Activated CD4-positive, CD25-positive, alpha-beta regulatory T cell treated with anti-CD3 and anti-CD28 coated beads, Interleukin-2, amount 50 U/mL, for 16 hours (primary cell): ENCODE measurements around the gene KLHL29.

ENCODE experiments used
- DNase-seq: peaks from one replicate; pipeline ENCODE4 v3.0.0-alpha.2; 2020; ENCODE audit warnings: low read depth, low spot score

The KLHL29 gene

GRCh38 chr2:23592898-23593751 lies 208.1 kb downstream of the KLHL29 start:
- DNase-seq = no peak

DNA sequence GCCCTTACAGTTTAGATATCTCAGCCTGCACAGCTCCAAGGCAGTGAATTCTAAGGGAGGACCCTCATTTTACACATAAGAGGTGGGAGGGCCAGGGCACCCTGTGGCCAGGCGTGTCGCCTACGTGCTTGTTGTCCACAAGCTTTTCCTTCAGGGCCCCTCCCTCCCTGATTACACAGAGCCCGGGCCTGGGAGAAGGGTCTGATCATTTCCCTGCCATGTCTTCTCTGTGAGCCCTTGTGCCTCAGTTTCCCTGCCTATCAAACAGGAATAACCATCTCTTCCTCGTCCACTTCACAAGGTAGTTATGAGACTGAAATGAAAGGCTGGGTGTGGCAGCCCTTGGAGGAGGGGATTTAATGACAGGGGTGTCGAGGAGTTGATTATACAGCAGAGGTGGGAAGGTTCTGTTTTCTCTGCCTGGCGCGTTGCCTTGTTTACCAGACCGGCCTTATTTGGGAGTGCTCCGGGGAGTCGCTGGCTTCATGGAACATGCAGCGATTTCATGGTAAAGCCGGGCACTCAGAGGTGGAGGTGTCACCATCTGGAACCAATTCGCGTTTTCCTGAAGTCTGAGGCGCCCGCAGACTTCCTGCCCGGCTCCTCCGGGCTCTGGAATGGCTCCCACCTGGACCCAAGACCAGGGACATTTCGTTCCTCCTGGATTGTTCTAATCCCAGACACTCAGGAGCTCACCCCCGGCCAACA lies 208.9 kb downstream of the KLHL29 start:
- no peak for DNase-seq

DNA sequence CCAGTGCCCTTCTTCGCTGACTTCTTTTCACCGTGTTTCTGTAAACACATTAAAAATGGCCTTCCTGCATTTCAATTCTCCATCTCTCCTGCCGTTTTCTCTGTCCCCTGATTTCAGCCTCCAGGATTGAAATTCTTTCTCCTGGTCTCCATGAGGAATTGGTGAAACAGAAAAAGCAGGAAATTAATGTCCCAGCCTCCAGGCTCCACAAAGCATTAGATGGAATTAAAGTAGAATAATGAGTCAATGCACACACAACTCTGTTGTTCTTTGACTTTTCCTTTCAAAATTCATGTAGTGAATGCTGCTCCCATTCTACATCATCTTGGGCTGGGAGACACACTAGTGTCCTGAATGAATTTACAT lies 209.5 kb downstream of the KLHL29 start:
- DNase-seq = no peak

GRCh38 chr2:23595021-23595420 lies 210.0 kb downstream of the KLHL29 start:
- DNase-seq = no peak

- no peak for DNase-seq
These were observed 210.7 kb downstream of the KLHL29 start for GRCh38 chr2:23595601-23596251.

DNA sequence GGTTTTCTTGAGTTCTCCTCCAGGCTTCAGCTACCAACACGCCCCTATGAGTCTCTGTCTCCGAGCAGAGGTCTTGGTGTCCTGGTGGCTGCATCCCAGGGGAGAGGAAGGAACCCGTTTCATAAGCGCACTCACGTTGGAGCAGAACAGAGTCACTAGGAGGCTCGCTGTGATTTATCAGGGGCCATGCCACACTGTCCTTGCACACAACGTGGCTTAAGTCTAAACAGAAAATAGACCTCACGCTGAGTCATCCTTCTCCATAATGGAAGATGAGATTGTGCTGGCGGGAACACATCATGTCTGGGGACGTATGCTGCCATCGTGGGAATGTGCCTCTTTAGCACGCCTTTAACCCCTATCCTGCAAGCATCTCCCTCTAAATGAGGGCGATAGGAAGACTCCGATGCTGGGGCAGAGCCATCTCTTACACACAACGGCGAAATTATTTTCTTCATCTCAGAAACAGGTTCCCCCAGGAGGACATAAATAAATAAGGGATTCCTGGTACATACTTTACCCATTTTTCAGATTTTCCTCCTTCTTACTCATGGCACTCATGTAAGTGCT lies 211.4 kb downstream of the KLHL29 start:
- DNase-seq = no peak

DNA sequence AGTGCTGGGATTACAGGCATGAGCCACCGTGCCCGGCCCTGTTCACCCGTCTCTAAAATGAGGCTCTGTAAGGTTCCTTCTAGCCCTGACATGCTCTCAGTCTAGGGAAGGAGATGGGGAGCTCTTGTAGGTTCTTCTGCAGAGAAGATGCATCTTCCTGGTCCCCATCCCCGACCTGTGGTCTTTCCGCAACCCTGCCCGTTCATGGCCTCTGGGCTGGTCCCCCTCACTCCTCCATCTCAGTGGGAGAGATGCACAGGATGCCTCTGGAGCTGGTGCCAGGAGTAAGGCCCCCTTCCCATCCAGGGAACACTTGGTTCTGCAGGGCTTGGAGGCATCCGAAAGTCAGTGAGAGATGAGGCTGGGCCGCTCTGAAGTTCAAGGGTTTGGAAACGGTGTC lies 212.7 kb downstream of the KLHL29 start:
- DNase-seq = no peak

GRCh38 chr2:23599006-23599405 lies 214.0 kb downstream of the KLHL29 start:
- DNase-seq = no peak

- no peak for DNase-seq
These were observed 214.7 kb downstream of the KLHL29 start for GRCh38 chr2:23599667-23600066.

GRCh38 chr2:23600346-23600745 lies 215.4 kb downstream of the KLHL29 start:
- no peak for DNase-seq

DNA sequence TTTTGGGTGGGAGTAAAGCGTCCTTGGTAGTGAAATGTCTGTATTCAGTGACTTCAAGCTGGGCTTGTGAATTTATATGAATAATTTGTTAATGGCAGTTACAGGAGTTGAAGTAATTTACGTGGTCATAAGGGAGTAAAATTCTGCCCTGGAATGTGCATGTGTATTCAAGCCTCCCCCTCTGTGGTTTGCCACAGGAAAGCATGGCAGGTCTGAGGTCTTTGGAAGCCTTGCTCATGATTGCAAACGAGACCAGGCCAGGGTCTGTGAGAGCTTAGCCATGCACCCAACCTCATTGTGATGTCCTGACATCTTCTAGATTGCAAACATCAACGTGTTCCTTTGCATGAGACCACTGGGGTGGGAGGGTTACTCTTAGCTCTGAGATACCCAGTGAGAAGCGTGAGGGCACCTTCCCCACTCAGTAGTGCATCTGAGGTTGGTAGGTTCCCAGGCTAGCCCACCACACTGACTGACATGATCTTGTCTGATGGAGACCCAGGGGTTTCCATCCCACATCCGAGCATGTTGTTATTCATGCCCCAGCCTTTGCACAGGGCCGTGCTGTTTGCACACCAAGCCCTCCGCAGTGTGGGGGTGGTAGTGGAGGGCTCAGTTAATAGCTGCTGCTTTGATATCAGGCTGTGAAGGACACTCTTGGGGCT lies 216.5 kb downstream of the KLHL29 start:
- DNase-seq = no peak

DNA sequence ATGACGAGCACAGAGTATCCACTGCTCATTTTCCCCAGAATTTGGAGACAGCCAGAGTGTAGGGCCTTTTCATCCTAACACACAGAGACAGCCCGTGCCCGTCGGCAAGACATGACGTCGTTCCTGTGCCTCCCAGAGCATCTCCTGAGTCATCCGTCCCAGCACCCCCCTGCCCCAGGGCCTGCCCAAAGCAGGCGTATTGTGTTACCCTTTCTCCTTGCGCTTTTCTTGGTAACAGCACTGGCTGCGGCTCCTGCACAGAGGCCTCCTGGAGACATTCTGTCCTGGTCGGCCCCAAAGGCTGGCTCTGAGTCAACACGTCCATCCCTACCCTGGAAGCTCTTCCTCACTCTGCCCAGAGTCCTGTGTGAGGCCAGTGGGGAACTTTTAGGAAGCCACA lies 217.1 kb downstream of the KLHL29 start:
- no peak for DNase-seq

- no peak for DNase-seq
These were observed 218.2 kb downstream of the KLHL29 start for GRCh38 chr2:23603156-23603555.

DNA sequence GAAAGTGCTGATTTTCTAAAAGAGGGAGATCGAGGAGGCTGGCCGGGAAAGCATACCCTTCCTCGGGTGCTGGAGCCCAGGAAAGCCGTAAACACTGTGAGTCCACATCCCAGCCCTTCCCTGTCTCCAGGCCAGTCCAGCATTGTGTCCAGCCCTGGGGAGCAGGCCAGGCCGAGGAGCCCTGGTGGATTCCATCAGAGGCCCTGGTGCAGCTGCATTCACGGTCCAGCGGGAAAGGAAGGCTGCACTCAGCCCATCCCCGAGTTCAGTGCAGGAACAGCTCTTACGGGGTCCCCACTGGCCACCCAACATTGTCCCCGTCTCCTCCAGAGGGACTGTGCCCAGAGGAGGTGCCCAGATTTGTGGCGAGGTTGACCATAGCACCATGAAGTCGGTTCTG lies 218.6 kb downstream of the KLHL29 start:
- no peak for DNase-seq

- no peak for DNase-seq
These were observed 219.8 kb downstream of the KLHL29 start for GRCh38 chr2:23604731-23605130.

DNA sequence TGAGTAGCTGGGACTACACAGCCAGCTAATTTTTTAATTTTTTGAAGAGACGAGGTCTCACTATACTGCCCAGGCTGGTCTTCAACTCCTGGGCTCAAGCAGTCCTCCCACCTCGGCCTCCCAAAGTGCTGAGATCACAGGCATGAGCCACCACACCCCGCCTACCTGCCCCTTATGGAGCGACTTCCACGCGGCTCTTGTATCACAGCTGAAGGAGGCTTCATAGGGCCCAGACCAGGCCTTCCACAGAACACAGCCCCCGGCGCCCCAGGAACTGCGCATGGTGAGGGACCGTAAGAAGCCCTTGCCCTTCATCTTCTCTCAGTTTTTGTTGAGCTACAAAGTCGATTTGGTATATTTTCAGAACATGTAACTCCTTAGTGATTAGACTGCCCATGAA lies 220.3 kb downstream of the KLHL29 start:
- no peak for DNase-seq

GRCh38 chr2:23606196-23606595 lies 221.2 kb downstream of the KLHL29 start:
- DNase-seq = no peak

GRCh38 chr2:23606968-23607367 lies 222.0 kb downstream of the KLHL29 start:
- no peak for DNase-seq

DNA sequence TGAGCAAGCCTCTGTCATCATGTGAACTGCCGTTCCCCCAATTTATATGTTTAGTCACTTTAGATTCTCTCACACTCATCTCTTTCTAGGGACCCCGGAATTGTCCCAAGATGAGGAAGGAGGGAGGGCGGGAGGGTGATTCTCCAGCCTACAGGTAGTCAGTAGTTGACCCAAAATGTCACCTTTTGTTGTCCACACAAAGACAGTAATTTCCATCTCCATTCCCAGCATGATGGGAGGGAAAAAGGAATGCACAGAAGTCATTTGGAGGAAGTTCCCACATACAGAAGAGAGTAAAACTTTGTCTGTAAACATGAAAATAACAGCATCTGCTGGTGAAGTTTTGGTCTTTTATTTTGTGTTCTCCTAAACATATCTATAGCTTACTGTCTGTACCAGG lies 222.9 kb downstream of the KLHL29 start:
- no peak for DNase-seq

DNA sequence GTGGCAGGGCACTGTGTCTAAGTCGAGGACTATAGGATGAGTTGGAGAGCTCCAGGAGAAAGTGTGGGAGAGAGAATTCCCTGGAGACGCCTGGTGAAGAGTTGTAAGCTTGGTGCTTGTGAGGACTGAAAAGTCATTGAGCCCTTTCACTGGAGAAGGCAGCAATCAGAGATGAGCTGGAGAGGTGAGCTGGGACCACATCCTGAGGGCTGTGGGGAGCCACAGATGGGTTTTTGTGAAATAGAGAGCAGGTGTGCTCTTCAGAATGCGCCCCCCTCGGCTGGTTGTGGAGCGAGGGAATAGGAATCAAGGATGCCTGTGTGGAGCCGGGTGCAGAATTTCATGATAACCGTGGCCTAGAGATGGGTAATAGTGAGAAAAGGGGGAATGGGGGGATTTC lies 224.3 kb downstream of the KLHL29 start:
- DNase-seq = no peak

DNA sequence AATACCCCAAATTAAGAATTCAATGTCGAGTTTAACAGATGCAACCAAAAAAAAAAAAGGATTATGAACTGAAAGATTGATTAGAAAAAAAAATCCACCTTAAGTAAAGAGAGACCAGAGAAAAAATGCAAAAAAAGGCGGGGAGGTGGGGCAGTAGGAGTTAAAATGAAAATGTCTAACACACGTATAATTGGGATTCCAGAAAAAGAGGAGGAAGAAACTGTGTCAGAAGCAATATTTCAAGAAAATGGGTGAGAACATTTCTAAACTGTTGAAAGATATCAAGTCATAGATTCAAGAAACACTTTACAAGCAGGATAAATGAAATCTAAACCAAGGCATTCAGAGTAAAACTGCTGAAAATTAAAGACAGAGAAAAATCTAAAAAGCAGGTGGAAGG lies 226.9 kb downstream of the KLHL29 start:
- DNase-seq = no peak

DNA sequence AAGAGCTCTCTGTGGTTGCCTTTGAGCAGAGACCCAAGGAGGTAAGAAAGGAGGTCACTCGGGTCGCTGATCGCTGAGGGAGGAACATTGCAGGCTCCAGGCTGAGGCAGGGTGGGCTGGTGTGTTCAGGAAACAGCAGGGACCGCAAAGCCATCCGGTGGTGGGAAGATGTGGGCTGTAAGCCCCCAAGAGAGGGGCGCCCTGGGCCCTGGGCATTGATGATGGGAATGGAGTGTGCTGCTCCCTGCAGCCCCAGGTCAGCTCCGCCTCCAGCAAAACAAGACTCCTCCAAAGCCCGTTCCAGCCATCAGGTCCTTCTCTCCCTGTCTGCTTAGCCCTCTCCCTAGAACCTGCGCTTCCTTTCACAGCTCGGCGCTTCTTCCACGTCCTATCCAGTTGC lies 229.7 kb downstream of the KLHL29 start:
- DNase-seq = no peak
